Activated CD4-positive, alpha-beta T cell treated with anti-CD3 and anti-CD28 coated beads, Interleukin-2, amount 10 ng/mL, durations not matched to agents 24 days and 14 days (primary cell): ENCODE measurements around the gene TNF. TPM values are rescaled to one million over a fixed set of nuclear protein-coding genes. Genes with fewer than 3 reads are reported as not detected.

ENCODE experiments used
- DNase-seq: peaks from one replicate; pipeline ENCODE4 v3.0.0; 2022
- H3K27ac Mint-ChIP-seq: one replicate; pipeline ENCODE4 v1.8.0; 2022; ENCODE audit warnings: mild to moderate bottlenecking, mixed read lengths
- H3K27me3 Mint-ChIP-seq: one replicate; pipeline ENCODE4 v1.8.0; 2022; ENCODE audit warnings: mixed read lengths
- H3K36me3 Mint-ChIP-seq: one replicate; pipeline ENCODE4 v1.8.0; 2022; ENCODE audit warnings: low read depth, mild to moderate bottlenecking, mixed read lengths
- H3K4me1 Mint-ChIP-seq: one replicate; pipeline ENCODE4 v1.8.0; 2021; ENCODE audit warnings: mixed read lengths
- H3K4me3 Mint-ChIP-seq: one replicate; pipeline ENCODE4 v1.8.0; 2022; ENCODE audit warnings: mild to moderate bottlenecking, moderate library complexity, mixed read lengths
- H3K9me3 Mint-ChIP-seq: one replicate; pipeline ENCODE4 v1.8.0; 2021; ENCODE audit warnings: mixed read lengths
- intact Hi-C: fragments of 100-400 bp; cut with micrococcal nuclease; formaldehyde crosslinking; loops from one replicate; pipeline ENCODE4 v1.15.1; 2023
- total RNA-seq: library from RNA; stranded (reverse); gene quantifications from 2 replicates; pipeline ENCODE4 v1.2.3, GENCODE V29; 2022

TNF gene
- total RNA-seq, 1 donor from 2014 or later = 303 TPM

DNA sequence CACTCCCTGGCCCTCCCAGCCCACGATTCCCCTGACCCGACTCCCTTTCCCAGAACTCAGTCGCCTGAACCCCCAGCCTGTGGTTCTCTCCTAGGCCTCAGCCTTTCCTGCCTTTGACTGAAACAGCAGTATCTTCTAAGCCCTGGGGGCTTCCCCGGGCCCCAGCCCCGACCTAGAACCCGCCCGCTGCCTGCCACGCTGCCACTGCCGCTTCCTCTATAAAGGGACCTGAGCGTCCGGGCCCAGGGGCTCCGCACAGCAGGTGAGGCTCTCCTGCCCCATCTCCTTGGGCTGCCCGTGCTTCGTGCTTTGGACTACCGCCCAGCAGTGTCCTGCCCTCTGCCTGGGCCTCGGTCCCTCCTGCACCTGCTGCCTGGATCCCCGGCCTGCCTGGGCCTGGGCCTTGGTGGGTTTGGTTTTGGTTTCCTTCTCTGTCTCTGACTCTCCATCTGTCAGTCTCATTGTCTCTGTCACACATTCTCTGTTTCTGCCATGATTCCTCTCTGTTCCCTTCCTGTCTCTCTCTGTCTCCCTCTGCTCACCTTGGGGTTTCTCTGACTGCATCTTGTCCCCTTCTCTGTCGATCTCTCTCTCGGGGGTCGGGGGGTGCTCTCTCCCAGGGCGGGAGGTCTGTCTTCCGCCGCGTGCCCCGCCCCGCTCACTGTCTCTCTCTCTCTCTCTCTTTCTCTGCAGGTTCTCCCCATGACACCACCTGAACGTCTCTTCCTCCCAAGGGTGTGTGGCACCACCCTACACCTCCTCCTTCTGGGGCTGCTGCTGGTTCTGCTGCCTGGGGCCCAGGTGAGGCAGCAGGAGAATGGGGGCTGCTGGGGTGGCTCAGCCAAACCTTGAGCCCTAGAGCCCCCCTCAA is 3.1 kb upstream of the TNF start, which contains the start of gene LTA:
LTA (plus strand) TSS at position 249 of the 871 bp plus-strand sequence; CDS start at position 703, 454 bp downstream.
- Mint-ChIP-seq H3K4me1 (peaks cover 85% of the 10 kb centered on the region), H3K4me3 (peak within 1 kb of the TSS; percentile 99), H3K9me3 (no peaks in the 10 kb centered on the region), H3K27me3 (peaks cover 2% of the 10 kb centered on the region), H3K36me3 (peaks cover 42% of the 10 kb centered on the region), H3K27ac (peak within 1 kb of the TSS; percentile 99)
- intact Hi-C loops = loop anchor here (1.0 to 10.0 kb wide), 3 partner anchors 8 to 757 kb away; partner anchors contain the start of gene HSPA1B
- DNase-seq = peak; percentile 92

DNA sequence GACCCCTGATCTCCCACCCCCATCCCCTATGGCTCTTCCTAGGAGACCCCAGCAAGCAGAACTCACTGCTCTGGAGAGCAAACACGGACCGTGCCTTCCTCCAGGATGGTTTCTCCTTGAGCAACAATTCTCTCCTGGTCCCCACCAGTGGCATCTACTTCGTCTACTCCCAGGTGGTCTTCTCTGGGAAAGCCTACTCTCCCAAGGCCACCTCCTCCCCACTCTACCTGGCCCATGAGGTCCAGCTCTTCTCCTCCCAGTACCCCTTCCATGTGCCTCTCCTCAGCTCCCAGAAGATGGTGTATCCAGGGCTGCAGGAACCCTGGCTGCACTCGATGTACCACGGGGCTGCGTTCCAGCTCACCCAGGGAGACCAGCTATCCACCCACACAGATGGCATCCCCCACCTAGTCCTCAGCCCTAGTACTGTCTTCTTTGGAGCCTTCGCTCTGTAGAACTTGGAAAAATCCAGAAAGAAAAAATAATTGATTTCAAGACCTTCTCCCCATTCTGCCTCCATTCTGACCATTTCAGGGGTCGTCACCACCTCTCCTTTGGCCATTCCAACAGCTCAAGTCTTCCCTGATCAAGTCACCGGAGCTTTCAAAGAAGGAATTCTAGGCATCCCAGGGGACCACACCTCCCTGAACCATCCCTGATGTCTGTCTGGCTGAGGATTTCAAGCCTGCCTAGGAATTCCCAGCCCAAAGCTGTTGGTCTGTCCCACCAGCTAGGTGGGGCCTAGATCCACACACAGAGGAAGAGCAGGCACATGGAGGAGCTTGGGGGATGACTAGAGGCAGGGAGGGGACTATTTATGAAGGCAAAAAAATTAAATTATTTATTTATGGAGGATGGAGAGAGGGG is 1.9 kb upstream of the TNF start:
- Mint-ChIP-seq H3K4me3 (peak overlapping the region; percentile 99), H3K27me3 (peaks cover 2% of the 10 kb centered on the region), H3K36me3 (peaks cover 49% of the 10 kb centered on the region), H3K4me1 (peaks cover 78% of the 10 kb centered on the region), H3K9me3 (no peaks in the 10 kb centered on the region), H3K27ac (peak overlapping the region; percentile 99)
- intact Hi-C loops = loop anchor here (2.0 to 10.0 kb wide), 3 partner anchors 15 to 759 kb away; partner anchors contain the start of gene HSPA1B
- no peak for DNase-seq

DNA sequence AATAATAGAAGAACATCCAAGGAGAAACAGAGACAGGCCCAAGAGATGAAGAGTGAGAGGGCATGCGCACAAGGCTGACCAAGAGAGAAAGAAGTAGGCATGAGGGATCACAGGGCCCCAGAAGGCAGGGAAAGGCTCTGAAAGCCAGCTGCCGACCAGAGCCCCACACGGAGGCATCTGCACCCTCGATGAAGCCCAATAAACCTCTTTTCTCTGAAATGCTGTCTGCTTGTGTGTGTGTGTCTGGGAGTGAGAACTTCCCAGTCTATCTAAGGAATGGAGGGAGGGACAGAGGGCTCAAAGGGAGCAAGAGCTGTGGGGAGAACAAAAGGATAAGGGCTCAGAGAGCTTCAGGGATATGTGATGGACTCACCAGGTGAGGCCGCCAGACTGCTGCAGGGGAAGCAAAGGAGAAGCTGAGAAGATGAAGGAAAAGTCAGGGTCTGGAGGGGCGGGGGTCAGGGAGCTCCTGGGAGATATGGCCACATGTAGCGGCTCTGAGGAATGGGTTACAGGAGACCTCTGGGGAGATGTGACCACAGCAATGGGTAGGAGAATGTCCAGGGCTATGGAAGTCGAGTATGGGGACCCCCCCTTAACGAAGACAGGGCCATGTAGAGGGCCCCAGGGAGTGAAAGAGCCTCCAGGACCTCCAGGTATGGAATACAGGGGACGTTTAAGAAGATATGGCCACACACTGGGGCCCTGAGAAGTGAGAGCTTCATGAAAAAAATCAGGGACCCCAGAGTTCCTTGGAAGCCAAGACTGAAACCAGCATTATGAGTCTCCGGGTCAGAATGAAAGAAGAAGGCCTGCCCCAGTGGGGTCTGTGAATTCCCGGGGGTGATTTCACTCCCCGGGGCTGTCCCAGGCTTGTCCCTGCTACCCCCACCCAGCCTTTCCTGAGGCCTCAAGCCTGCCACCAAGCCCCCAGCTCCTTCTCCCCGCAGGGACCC is 981 bp upstream of the TNF start:
- H3K27me3 Mint-ChIP-seq = no peaks in the 10 kb centered on the region
- H3K4me1 Mint-ChIP-seq = peaks cover 78% of the 10 kb centered on the region
- DNase-seq = peak; percentile 68
- peak overlapping the region; percentile 99 for H3K27ac Mint-ChIP-seq
- no peaks in the 10 kb centered on the region for H3K9me3 Mint-ChIP-seq
- peak overlapping the region; percentile 99 for H3K4me3 Mint-ChIP-seq
- intact Hi-C loops = loop anchor here (1.0 to 10.0 kb wide), 4 partner anchors 16 to 760 kb away; partner anchors contain the start of genes HSPA1B and NFKBIL1
- H3K36me3 Mint-ChIP-seq = peaks cover 58% of the 10 kb centered on the region

DNA sequence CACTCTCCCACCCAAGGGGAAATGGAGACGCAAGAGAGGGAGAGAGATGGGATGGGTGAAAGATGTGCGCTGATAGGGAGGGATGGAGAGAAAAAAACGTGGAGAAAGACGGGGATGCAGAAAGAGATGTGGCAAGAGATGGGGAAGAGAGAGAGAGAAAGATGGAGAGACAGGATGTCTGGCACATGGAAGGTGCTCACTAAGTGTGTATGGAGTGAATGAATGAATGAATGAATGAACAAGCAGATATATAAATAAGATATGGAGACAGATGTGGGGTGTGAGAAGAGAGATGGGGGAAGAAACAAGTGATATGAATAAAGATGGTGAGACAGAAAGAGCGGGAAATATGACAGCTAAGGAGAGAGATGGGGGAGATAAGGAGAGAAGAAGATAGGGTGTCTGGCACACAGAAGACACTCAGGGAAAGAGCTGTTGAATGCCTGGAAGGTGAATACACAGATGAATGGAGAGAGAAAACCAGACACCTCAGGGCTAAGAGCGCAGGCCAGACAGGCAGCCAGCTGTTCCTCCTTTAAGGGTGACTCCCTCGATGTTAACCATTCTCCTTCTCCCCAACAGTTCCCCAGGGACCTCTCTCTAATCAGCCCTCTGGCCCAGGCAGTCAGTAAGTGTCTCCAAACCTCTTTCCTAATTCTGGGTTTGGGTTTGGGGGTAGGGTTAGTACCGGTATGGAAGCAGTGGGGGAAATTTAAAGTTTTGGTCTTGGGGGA is 754 bp downstream of the TNF start:
- H3K27me3 Mint-ChIP-seq = no peaks in the 10 kb centered on the region
- no peaks in the 10 kb centered on the region for H3K9me3 Mint-ChIP-seq
- intact Hi-C loops = loop anchor here (1.0 to 10.0 kb wide), 4 partner anchors 17 to 761 kb away; partner anchors contain the start of genes HSPA1B and NFKBIL1
- DNase-seq = peak; percentile 71
- H3K27ac Mint-ChIP-seq = peak overlapping the region; percentile 99
- H3K4me1 Mint-ChIP-seq = peaks cover 78% of the 10 kb centered on the region
- H3K4me3 Mint-ChIP-seq = peak overlapping the region; percentile 99
- peaks cover 74% of the 10 kb centered on the region for H3K36me3 Mint-ChIP-seq

DNA sequence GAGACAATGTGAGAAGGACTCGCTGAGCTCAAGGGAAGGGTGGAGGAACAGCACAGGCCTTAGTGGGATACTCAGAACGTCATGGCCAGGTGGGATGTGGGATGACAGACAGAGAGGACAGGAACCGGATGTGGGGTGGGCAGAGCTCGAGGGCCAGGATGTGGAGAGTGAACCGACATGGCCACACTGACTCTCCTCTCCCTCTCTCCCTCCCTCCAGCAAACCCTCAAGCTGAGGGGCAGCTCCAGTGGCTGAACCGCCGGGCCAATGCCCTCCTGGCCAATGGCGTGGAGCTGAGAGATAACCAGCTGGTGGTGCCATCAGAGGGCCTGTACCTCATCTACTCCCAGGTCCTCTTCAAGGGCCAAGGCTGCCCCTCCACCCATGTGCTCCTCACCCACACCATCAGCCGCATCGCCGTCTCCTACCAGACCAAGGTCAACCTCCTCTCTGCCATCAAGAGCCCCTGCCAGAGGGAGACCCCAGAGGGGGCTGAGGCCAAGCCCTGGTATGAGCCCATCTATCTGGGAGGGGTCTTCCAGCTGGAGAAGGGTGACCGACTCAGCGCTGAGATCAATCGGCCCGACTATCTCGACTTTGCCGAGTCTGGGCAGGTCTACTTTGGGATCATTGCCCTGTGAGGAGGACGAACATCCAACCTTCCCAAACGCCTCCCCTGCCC is 1.7 kb downstream of the TNF start:
- intact Hi-C loops = loop anchor here (10.0 kb wide), 2 partner anchors 248 to 762 kb away; partner anchors contain the start of gene HSPA1B
- peak overlapping the region; percentile 99 for H3K4me3 Mint-ChIP-seq
- peaks cover 71% of the 10 kb centered on the region for H3K4me1 Mint-ChIP-seq
- DNase-seq = peak; percentile 89
- H3K36me3 Mint-ChIP-seq = peaks cover 80% of the 10 kb centered on the region
- H3K27ac Mint-ChIP-seq = peak overlapping the region; percentile 99
- H3K27me3 Mint-ChIP-seq = no peaks in the 10 kb centered on the region
- no peaks in the 10 kb centered on the region for H3K9me3 Mint-ChIP-seq

DNA sequence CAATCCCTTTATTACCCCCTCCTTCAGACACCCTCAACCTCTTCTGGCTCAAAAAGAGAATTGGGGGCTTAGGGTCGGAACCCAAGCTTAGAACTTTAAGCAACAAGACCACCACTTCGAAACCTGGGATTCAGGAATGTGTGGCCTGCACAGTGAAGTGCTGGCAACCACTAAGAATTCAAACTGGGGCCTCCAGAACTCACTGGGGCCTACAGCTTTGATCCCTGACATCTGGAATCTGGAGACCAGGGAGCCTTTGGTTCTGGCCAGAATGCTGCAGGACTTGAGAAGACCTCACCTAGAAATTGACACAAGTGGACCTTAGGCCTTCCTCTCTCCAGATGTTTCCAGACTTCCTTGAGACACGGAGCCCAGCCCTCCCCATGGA is 2.2 kb downstream of the TNF start:
- H3K4me3 Mint-ChIP-seq = peak overlapping the region; percentile 99
- H3K9me3 Mint-ChIP-seq = no peaks in the 10 kb centered on the region
- no peaks in the 10 kb centered on the region for H3K27me3 Mint-ChIP-seq
- H3K4me1 Mint-ChIP-seq = peaks cover 70% of the 10 kb centered on the region
- peak; percentile 60 for DNase-seq
- peak overlapping the region; percentile 99 for H3K27ac Mint-ChIP-seq
- intact Hi-C loops = loop anchor here (10.0 kb wide), 2 partner anchors 247 to 763 kb away; partner anchors contain the start of gene HSPA1B
- H3K36me3 Mint-ChIP-seq = peaks cover 79% of the 10 kb centered on the region

DNA sequence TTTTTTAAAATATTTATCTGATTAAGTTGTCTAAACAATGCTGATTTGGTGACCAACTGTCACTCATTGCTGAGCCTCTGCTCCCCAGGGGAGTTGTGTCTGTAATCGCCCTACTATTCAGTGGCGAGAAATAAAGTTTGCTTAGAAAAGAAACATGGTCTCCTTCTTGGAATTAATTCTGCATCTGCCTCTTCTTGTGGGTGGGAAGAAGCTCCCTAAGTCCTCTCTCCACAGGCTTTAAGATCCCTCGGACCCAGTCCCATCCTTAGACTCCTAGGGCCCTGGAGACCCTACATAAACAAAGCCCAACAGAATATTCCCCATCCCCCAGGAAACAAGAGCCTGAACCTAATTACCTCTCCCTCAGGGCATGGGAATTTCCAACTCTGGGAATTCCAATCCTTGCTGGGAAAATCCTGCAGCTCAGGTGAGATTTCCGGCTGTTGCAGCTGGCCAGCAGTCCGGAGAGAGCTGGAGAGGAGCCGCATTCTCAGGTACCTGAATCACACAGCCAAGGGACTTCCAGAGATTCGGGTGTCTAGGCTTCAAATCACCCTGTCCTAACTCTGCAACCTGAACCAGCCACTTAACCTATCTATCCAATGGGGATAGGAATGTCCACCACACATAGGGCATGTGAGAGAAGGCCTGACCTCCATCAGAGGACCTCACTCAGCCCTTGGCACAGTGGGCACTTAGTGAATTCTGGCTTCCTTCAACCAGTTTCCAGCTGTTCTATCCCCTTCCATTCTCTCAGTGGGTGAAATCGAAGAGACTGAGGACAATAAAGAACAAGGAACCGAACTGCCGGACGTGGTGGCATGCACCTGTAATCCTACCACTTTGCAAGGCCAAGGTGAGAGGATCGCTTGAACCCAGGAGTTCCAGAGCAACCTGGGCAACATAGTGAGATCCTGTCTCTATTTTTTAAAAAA is 3.1 kb downstream of the TNF start:
- Mint-ChIP-seq H3K4me3 (peak overlapping the region; percentile 94), H3K27ac (peak overlapping the region; percentile 91), H3K4me1 (peaks cover 68% of the 10 kb centered on the region), H3K9me3 (no peaks in the 10 kb centered on the region), H3K27me3 (no peaks in the 10 kb centered on the region), H3K36me3 (peaks cover 73% of the 10 kb centered on the region)
- DNase-seq = peak; percentile 71
- intact Hi-C loops = loop anchor here (10.0 kb wide), 2 partner anchors 246 to 764 kb away; partner anchors contain the start of gene HSPA1B

DNA sequence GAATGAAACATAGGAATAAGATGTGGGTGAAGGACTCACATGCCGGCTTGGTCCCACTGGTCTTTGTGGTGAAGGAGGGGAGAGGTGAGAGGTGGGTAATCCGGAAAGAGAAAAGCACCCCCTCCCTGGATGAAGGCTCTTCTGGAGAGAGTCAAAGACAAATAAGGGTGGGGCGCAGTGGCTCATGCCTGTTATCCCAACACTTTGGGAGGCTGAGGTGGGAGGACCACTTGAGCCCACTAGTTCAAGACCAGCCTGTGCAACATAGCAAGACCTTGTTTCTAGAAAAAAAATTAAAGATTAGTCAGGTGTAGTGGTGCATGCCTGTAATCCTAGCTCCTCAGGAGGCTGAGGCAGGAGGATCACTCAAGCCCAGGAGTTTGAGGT is 3.7 kb downstream of the TNF start:
- Mint-ChIP-seq H3K27me3 (no peaks in the 10 kb centered on the region), H3K36me3 (peaks cover 69% of the 10 kb centered on the region), H3K4me3 (peak overlapping the region; percentile 94), H3K4me1 (peaks cover 67% of the 10 kb centered on the region), H3K27ac (peak overlapping the region; percentile 91), H3K9me3 (no peaks in the 10 kb centered on the region)
- intact Hi-C loops = loop anchor here (10.0 kb wide), 2 partner anchors 246 to 764 kb away; partner anchors contain the start of gene HSPA1B
- peak; percentile 73 for DNase-seq

DNA sequence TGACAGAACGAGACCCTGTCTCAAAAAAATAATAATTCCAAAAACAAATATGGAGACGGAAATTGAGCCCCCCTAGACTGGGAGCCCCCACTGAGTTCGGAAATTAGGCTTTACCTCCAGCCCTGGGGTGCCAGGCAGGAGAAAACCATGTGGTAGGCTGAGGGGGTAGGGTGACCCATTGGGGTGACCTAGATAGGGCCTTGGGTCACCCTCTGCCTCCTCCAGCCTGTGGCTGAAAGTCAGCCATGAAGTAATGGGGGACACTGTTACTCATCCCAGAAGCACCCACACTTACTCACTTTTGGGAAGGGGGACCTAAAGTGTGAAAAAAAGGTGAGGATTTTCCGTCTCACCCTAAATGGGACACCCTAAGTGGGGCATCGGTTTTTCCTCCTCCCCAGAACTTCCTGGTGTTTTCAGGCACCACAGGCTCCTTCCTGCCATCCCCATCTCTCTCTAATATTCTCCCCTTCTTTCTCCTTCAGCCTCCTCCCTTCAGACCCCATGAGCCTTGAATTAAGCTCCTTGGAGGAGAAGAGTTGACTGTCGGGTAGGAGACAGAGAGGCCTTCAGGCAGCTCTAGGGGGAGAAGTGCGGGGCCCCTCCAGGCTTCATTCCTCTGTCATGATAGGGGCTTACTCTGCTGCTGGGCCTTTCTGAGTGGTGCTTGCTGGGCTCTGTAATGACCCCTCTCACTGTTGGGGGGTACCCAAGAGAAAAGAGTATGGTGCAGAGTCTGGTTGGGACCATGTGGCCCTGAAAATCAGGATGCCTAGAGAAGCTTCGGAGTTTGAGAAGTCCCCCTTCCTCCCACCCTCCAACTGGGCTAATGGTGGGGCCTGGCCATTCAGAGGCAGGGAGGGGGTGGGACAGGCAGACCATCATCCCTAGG is 4.4 kb downstream of the TNF start:
- intact Hi-C loops = loop anchor here (1.0 to 10.0 kb wide), 6 partner anchors 7 to 765 kb away; partner anchors contain the start of genes CLIC1, HSPA1B, LTA and PRRC2A
- no peaks in the 10 kb centered on the region for H3K27me3 Mint-ChIP-seq
- H3K27ac Mint-ChIP-seq = peak overlapping the region; percentile 91
- peak overlapping the region; percentile 94 for H3K4me3 Mint-ChIP-seq
- no peaks in the 10 kb centered on the region for H3K9me3 Mint-ChIP-seq
- H3K4me1 Mint-ChIP-seq = peaks cover 65% of the 10 kb centered on the region
- DNase-seq = peak; percentile 73
- peaks cover 65% of the 10 kb centered on the region for H3K36me3 Mint-ChIP-seq

DNA sequence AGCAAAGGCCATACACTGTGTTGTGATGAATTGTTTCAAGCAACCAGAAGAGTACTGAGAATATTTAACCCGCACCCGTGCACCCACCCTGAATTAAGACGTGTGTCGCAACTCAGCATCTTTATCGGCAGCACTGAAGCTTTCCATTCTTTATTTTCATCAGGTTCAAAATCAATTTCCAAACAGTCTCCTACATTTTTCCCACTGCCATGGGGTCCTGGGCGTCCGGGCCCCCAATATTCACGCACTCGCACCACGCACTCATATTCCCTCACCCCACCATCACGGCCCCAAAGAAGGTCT is 5.0 kb downstream of the TNF start:
- Mint-ChIP-seq H3K27ac (peak overlapping the region; percentile 91), H3K9me3 (no peaks in the 10 kb centered on the region), H3K27me3 (no peaks in the 10 kb centered on the region), H3K4me3 (peak overlapping the region; percentile 94), H3K4me1 (peaks cover 60% of the 10 kb centered on the region), H3K36me3 (peaks cover 64% of the 10 kb centered on the region)
- no peak for DNase-seq
- intact Hi-C loops = loop anchor here (1.0 to 5.0 kb wide), 4 partner anchors 8 to 157 kb away; partner anchors contain the start of genes CLIC1, LTA and PRRC2A
